Stimulated activated CD4-positive, alpha-beta T cell treated with anti-CD3 and anti-CD28 coated beads, TNF-alpha, amount 100 ng/mL, for 4 hours (primary cell): ENCODE data around the gene KDM2B.

Experiments
- DNase-seq, 3 experiments: peaks; one replicate each; pipeline ENCODE4 v3.0.0-alpha.2; 2020; ENCODE audit warnings: low read depth in 3 of 3

KDM2B gene

GRCh38 chr12:121464331-121464730, 116.5 kb downstream of the KDM2B start:
- DNase-seq, result no peak

- DNase-seq, result no peak
Observed at GRCh38 chr12:121461048-121461447, 119.8 kb downstream of the KDM2B start.

GRCh38 chr12:121456551-121456950, 124.3 kb downstream of the KDM2B start:
- no peak for DNase-seq

GRCh38 chr12:121455766-121456420, 124.9 kb downstream of the KDM2B start:
- no peak for DNase-seq

GRCh38 chr12:121454921-121455320, 125.9 kb downstream of the KDM2B start:
- no peak for DNase-seq

GRCh38 chr12:121453629-121454028, 127.2 kb downstream of the KDM2B start:
- DNase-seq, result no peak

GRCh38 chr12:121452985-121453360, 127.8 kb downstream of the KDM2B start:
- no peak for DNase-seq

- DNase-seq, result no peak
Observed at GRCh38 chr12:121452340-121452984, 128.4 kb downstream of the KDM2B start.

- no peak for DNase-seq
Observed at GRCh38 chr12:121451961-121452339, 128.9 kb downstream of the KDM2B start.

- no peak for DNase-seq
Observed at GRCh38 chr12:121448771-121449315, 132.0 kb downstream of the KDM2B start.

GRCh38 chr12:121446750-121447149, 134.1 kb downstream of the KDM2B start:
- no peak for DNase-seq

GRCh38 chr12:121444842-121445202, 136.0 kb downstream of the KDM2B start:
- no peak for DNase-seq

GRCh38 chr12:121443911-121444841, 136.6 kb downstream of the KDM2B start:
- DNase-seq, result no peak

- DNase-seq, result peak; percentile 37 to 58 (median 49)
Observed at GRCh38 chr12:121443193-121443870, 137.5 kb downstream of the KDM2B start.

GRCh38 chr12:121442028-121442948, 138.5 kb downstream of the KDM2B start:
- DNase-seq, result no peak

GRCh38 chr12:121441555-121441954, 139.3 kb downstream of the KDM2B start:
- DNase-seq, result no peak

GRCh38 chr12:121440768-121441167, 140.1 kb downstream of the KDM2B start:
- DNase-seq, result no peak

- no peak for DNase-seq
Observed at GRCh38 chr12:121439715-121440114, 141.1 kb downstream of the KDM2B start.

- DNase-seq, result no peak
Observed at GRCh38 chr12:121438905-121439304, 141.9 kb downstream of the KDM2B start.

GRCh38 chr12:121436706-121437105, 144.1 kb downstream of the KDM2B start:
- DNase-seq, result no peak
